ENCODE data around the gene REM2.

Gene REM2

GRCh38 chr14:22932146-22932545, 49.1 kb downstream of the REM2 start:
- TF ChIP-seq CTCF (IDR thresholded peaks at IDR 0.05), result no peak
- H3K27me3 ChIP-seq, result no peaks in the 10 kb centered on the region
- H3K4me1 ChIP-seq (ENCODE audit: control insufficient read depth in 1 of 2, insufficient read depth in 1 of 2, low read depth in 1 of 2, low read length in 1 of 2), result peaks cover 30 to 31% of the 10 kb centered on the region in 2 experiments

GRCh38 chr14:22935156-22935555, 52.1 kb downstream of the REM2 start:
- Histone ChIP-seq H3K4me1 (ENCODE audit: control insufficient read depth in 1 of 2, insufficient read depth in 1 of 2, low read depth in 1 of 2, low read length in 1 of 2) (peaks cover 7 to 9% of the 10 kb centered on the region in 2 experiments), H3K36me3 (peaks cover 15% of the 10 kb centered on the region), H3K27me3 (no peaks in the 10 kb centered on the region), H3K27ac (no peak overlapping the region), H3K9me3 (no peaks in the 10 kb centered on the region), H3K4me3 (ENCODE audit: low read depth in 1 of 2, low read length in 1 of 2) (no peak overlapping the region)
- TF ChIP-seq CTCF (IDR thresholded peaks at IDR 0.05), result no peak

More at GRCh38 chr14:22932146-22932545, 49.1 kb downstream of the REM2 start:
- Histone ChIP-seq H3K36me3 (peaks cover 8% of the 10 kb centered on the region), H3K27ac (no peak overlapping the region), H3K9me3 (no peaks in the 10 kb centered on the region), H3K4me3 (ENCODE audit: low read depth in 1 of 2, low read length in 1 of 2) (no peak overlapping the region)
